Peyer's patch (tissue), 4 donors: Measurements from ENCODE around the gene NUP214. TPM values are rescaled to one million over a fixed set of nuclear protein-coding genes. Genes with fewer than 3 reads are reported as not detected.

Experiments used
- DNase-seq, 3 donors: peaks; one replicate each; pipeline ENCODE4 v3.0.0-alpha.2; 2017 to 2019
- H3K27ac ChIP-seq, 4 donors: fragments of 200-600 bp; sonication (generic); one replicate each; pipeline ENCODE4 v1.5.1; 2016 to 2019
- H3K27me3 ChIP-seq, 2 donors: fragments of 200-600 bp; sonication (generic); one replicate each; pipeline ENCODE4 v1.5.1; 2019
- H3K36me3 ChIP-seq, 3 donors: fragments of 200-600 bp; sonication (generic); one replicate each; pipeline ENCODE4 v1.5.1; 2016 to 2019
- H3K4me1 ChIP-seq, 4 donors: fragments of 200-600 bp; sonication (generic); one replicate each; pipeline ENCODE4 v1.5.1; 2016 to 2019
- H3K4me3 ChIP-seq, 4 donors: fragments of 200-600 bp; sonication (generic); 1 replicate in 3 of 4; 2 replicates in 1 of 4; pipeline ENCODE4 v1.5.1; 2016 to 2019; ENCODE audit warnings: mild to moderate bottlenecking in 1 of 4
- H3K9me3 ChIP-seq, 4 donors: fragments of 200-600 bp; sonication (generic); one replicate each; pipeline ENCODE4 v1.5.1; 2016 to 2019; ENCODE audit warnings: mild to moderate bottlenecking in 1 of 4
- CTCF ChIP-seq, 6 experiments: fragments of 450-650 bp in 4 of 6; fragments of 200-600 bp in 2 of 6; sonication (generic) in 1 of 6; IDR thresholded peaks; one replicate each; pipeline ENCODE4 v1.5.1; 2017 to 2019; ENCODE audit warnings: antibody characterized with exemption in 6 of 6, mild to moderate bottlenecking in 3 of 6, moderate library complexity in 1 of 6
- POLR2A ChIP-seq, 2 donors: fragments of 450-650 bp; IDR thresholded peaks; one replicate each; pipeline ENCODE4 v1.5.1; 2017; ENCODE audit warnings: antibody characterized with exemption in 2 of 2, mild to moderate bottlenecking in 2 of 2, moderate library complexity in 2 of 2
- total RNA-seq, 4 donors: library from RNA; depleted of rRNA; stranded (reverse); fragments of >200 nt; gene quantifications; one replicate each; pipeline ENCODE4 v1.1.0, GENCODE V29; 2016

Gene NUP214
- total RNA-seq, 4 donors from 2014 or later: 48.2 to 159 (median 88.2) TPM

GRCh38 chr9:131273856-131274673 lies 148.7 kb downstream of the NUP214 start:
- Histone ChIP-seq H3K36me3 (no peaks in the 10 kb centered on the region), H3K4me3 (peak overlapping the region; percentile 74 to 87 (median 80)), H3K27me3 (peaks cover 0 to 3% of the 10 kb centered on the region in 2 donors), H3K27ac (peak overlapping the region; percentile 69 to 92 (median 82)), H3K9me3 (no peaks in the 10 kb centered on the region), H3K4me1 (peaks cover 0 to 24% (median 15%) of the 10 kb centered on the region in 4 donors)
- TF ChIP-seq POLR2A (IDR thresholded peaks at IDR 0.05) (no peak), CTCF (IDR thresholded peaks at IDR 0.05) (no peak)
- DNase-seq: peak in 2 of 3 donors; percentile 45 to 47

GRCh38 chr9:131274674-131275331 lies 149.4 kb downstream of the NUP214 start:
- Histone ChIP-seq H3K36me3 (no peaks in the 10 kb centered on the region), H3K4me3 (peak overlapping the region; percentile 74 to 87 (median 80)), H3K9me3 (no peaks in the 10 kb centered on the region), H3K27me3 (peaks cover 0 to 3% of the 10 kb centered on the region in 2 donors), H3K27ac (peak overlapping the region; percentile 69 to 92 (median 82)), H3K4me1 (peaks cover 0 to 24% (median 13%) of the 10 kb centered on the region in 4 donors)
- DNase-seq: peak in 2 of 3 donors; percentile 76 to 82
- TF ChIP-seq POLR2A (IDR thresholded peaks at IDR 0.05): no peak
- no peak for TF ChIP-seq CTCF (IDR thresholded peaks at IDR 0.05)

- peak overlapping the region; percentile 69 to 92 (median 82) for H3K27ac ChIP-seq
- H3K9me3 ChIP-seq: no peaks in the 10 kb centered on the region
- H3K27me3 ChIP-seq: peaks cover 0 to 3% of the 10 kb centered on the region in 2 donors
- peak overlapping the region; percentile 74 to 87 (median 80) for H3K4me3 ChIP-seq
- DNase-seq: peak in 2 of 3 donors; percentile 60 to 76
- H3K4me1 ChIP-seq: peaks cover 0 to 24% (median 13%) of the 10 kb centered on the region in 4 donors
- no peaks in the 10 kb centered on the region for H3K36me3 ChIP-seq
- no peak for TF ChIP-seq POLR2A (IDR thresholded peaks at IDR 0.05)
- TF ChIP-seq CTCF (IDR thresholded peaks at IDR 0.05): peak in 1 of 6 experiments; percentile 34
Observed at GRCh38 chr9:131275332-131276093, 150.1 kb downstream of the NUP214 start.

GRCh38 chr9:131276094-131276888 lies 150.9 kb downstream of the NUP214 start, which contains the start of gene FAM78A:
TSS of gene FAM78A (minus strand) at chr9:131276510. CDS start at chr9:131276179, 331 bp downstream.
- peak within 1 kb of the TSS; percentile 69 to 92 (median 82) for H3K27ac ChIP-seq
- peaks cover 0 to 22% (median 9%) of the 10 kb centered on the region in 4 donors for H3K4me1 ChIP-seq
- TF ChIP-seq POLR2A (IDR thresholded peaks at IDR 0.05) (no peak), CTCF (IDR thresholded peaks at IDR 0.05) (no peak)
- no peaks in the 10 kb centered on the region for H3K36me3 ChIP-seq
- peak; percentile 58 to 83 (median 75) for DNase-seq
- H3K27me3 ChIP-seq: peaks cover 0 to 3% of the 10 kb centered on the region in 2 donors
- no peaks in the 10 kb centered on the region for H3K9me3 ChIP-seq
- peak within 1 kb of the TSS; percentile 74 to 87 (median 80) for H3K4me3 ChIP-seq
